ENCODE results near the gene ATP1A3. TPM values are rescaled to one million over a fixed set of nuclear protein-coding genes. Genes with fewer than 3 reads are reported as not detected.
A peak's percentile ranks its signal among the peaks of the same experiment; 100 is the strongest.

Gene ATP1A3
- total RNA-seq, 2 donors from 2014 or later = 2.0 to 4.0 TPM

- Mint-ChIP-seq H3K9me3 (no peaks in the 10 kb centered on the region), H3K27ac (peak overlapping the region in 1 of 2 donors; percentile 7), H3K36me3 (no peaks in the 10 kb centered on the region)
- DNase-seq (ENCODE audit: low spot score in 2 of 2) = no peak
- no peak for ATAC-seq
Observed at GRCh38 chr19:41929536-41930071, 64.4 kb downstream of the ATP1A3 start.

- no peak for DNase-seq (ENCODE audit: low spot score in 2 of 2)
- Mint-ChIP-seq H3K27ac (peak overlapping the region in 1 of 2 donors; percentile 7), H3K36me3 (no peaks in the 10 kb centered on the region), H3K9me3 (no peaks in the 10 kb centered on the region)
- ATAC-seq = peak; percentile 53 to 70
Observed at GRCh38 chr19:41928754-41929535, 65.1 kb downstream of the ATP1A3 start.

GRCh38 chr19:41928221-41928683, 65.8 kb downstream of the ATP1A3 start, which contains the start of gene ERFL:
ERFL (minus strand) TSS chr19:41928449; CDS start chr19:41912919, 15,530 bp downstream.
- ATAC-seq (peak; percentile 59 to 63), DNase-seq (ENCODE audit: low spot score in 2 of 2) (no peak)
- H3K9me3 Mint-ChIP-seq = no peaks in the 10 kb centered on the region
- H3K36me3 Mint-ChIP-seq = no peaks in the 10 kb centered on the region
- H3K27ac Mint-ChIP-seq = peak within 1 kb of the TSS in 1 of 2 donors; percentile 7

- no peaks in the 10 kb centered on the region for H3K9me3 Mint-ChIP-seq
- no peaks in the 10 kb centered on the region for H3K36me3 Mint-ChIP-seq
- H3K27ac Mint-ChIP-seq = no peak overlapping the region
- no peak for DNase-seq (ENCODE audit: low spot score in 2 of 2)
- ATAC-seq = peak; percentile 43 to 51
Observed at GRCh38 chr19:41927497-41928192, 66.4 kb downstream of the ATP1A3 start.

DNA sequence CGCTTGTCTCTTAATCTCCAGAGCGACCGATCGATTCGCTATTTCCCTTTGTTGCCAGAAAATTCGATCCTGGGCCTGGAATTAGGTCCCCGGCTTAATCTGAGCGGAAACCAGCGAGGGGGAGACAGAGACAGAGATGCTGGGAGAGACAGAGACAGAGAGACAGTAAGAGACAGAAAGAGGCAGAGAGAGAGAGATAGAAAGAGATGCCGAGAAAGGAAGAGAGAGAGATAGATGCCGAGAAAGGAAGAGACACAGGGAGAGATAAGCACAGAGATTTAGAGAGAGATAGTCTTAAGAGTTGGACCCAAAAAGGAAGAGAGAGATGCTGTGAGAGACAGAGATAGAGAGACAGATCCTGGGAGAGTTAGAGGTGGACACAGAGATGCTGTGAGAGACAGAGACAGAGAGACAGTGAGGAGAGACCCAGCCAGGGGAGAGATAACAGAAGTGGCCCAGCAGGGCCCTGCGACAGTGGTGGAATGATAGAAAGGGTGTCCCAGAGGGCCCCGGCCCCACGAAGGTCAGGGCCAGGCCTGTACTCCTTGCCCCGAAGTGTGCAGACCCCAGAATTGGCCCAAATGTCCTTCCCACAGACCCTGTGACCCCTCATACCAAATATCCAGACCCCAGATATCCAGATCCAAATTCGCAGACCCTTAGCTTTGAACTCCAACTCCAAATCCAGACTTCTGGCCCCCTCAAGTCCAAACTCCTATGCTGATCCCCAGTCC, 67.1 kb downstream of the ATP1A3 start:
- H3K27ac Mint-ChIP-seq = no peak overlapping the region
- no peaks in the 10 kb centered on the region for H3K36me3 Mint-ChIP-seq
- ATAC-seq (no peak), DNase-seq (ENCODE audit: low spot score in 2 of 2) (no peak)
- no peaks in the 10 kb centered on the region for H3K9me3 Mint-ChIP-seq

DNA sequence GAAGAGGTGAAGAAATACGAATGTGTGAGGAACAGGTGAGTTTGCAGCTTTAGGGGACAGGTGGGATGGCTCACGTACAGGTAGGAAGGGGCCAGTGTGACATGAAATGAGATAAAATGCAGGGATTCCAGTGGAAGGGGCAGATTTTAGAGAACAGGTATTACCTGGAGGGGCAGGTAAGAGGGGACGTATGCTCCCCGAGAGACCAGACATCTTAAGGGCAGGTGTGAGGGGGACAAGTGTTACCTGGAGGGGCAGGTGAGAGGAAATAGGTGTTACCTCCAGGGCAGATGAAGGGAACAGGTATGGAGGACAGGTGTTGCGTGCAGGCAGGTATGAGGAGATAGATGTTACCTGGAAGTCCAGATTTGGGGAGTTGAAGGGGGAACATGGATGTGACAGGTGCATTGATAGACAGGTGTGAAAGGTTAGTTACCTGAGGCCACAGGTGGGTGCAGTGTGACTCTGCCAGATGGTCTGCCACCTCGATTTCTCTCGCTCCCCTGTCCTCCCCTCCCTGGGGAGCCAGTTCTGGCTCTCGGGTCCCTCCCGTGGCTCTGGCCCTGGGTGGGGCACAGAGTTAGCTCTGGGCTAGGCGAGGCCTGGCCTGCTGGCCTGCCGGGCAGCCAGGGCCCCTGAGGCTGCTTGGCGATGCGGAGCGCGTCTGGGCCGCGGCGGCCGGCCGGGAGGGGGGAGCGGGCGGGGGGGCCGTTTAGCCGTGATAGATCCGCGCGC, 67.8 kb downstream of the ATP1A3 start:
- Mint-ChIP-seq H3K9me3 (no peaks in the 10 kb centered on the region), H3K36me3 (no peaks in the 10 kb centered on the region), H3K27ac (no peak overlapping the region)
- ATAC-seq (no peak), DNase-seq (ENCODE audit: low spot score in 2 of 2) (no peak)

- ATAC-seq (no peak), DNase-seq (ENCODE audit: low spot score in 2 of 2) (no peak)
- H3K9me3 Mint-ChIP-seq = no peaks in the 10 kb centered on the region
- no peaks in the 10 kb centered on the region for H3K36me3 Mint-ChIP-seq
- H3K27ac Mint-ChIP-seq = no peak overlapping the region
Observed at GRCh38 chr19:41925208-41926003, 68.6 kb downstream of the ATP1A3 start.

DNA sequence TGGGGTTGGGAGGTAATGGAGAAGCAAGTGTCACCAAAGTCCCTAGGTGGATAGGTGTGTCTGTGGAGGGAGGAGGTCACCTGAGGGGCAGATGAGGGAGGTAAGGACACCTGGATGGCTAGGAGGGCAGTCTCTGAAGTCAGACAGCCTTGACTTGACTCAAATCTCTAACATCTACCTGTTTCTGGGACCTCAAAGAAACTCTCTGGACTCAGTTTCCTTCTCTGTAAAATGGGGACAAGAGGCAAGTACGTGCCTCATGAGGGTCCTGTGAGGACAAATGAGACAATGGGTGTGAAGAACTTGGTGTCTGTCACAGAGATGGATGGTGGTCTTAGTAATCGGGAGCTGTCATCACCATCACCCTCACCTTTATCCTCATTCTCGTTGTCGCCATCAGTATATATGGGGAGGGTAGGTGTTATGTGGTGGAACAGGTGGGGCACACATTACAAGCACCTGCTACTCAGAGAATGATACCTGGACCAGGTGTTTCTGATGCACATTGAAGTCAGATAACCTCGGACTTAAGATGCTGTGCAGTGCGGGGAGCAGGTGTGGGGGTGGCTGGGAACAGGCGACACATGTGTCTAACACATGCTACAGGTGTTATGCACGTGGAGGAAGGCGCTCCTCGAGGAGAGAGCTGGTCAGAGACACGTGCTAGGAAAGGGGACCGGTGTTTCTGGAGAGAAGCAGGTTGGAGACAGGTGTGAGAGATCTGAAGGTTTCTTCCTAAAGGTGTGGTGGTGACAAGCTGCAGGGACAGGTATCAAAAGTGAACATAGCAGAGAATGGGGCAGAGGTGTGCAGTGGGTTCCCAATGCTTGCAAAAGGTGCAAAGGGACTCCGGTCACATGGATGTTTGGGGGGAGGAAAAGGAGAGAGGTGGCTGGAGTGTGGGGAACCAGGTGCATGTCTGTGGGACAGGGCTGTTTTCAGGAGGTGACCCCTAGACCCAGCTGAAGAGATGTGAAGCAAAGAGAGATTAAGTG, 69.6 kb downstream of the ATP1A3 start:
- Mint-ChIP-seq H3K9me3 (no peaks in the 10 kb centered on the region), H3K27ac (no peak overlapping the region), H3K36me3 (no peaks in the 10 kb centered on the region)
- no peak for DNase-seq (ENCODE audit: low spot score in 2 of 2)
- ATAC-seq = no peak

GRCh38 chr19:41923045-41923788, 70.8 kb downstream of the ATP1A3 start:
- ATAC-seq (no peak), DNase-seq (ENCODE audit: low spot score in 2 of 2) (no peak)
- Mint-ChIP-seq H3K36me3 (no peaks in the 10 kb centered on the region), H3K27ac (no peak overlapping the region), H3K9me3 (no peaks in the 10 kb centered on the region)

- ATAC-seq = no peak
- Mint-ChIP-seq H3K27ac (no peak overlapping the region), H3K36me3 (no peaks in the 10 kb centered on the region), H3K9me3 (no peaks in the 10 kb centered on the region)
- DNase-seq (ENCODE audit: low spot score in 2 of 2) = no peak
Observed at GRCh38 chr19:41922585-41922984, 71.4 kb downstream of the ATP1A3 start.

DNA sequence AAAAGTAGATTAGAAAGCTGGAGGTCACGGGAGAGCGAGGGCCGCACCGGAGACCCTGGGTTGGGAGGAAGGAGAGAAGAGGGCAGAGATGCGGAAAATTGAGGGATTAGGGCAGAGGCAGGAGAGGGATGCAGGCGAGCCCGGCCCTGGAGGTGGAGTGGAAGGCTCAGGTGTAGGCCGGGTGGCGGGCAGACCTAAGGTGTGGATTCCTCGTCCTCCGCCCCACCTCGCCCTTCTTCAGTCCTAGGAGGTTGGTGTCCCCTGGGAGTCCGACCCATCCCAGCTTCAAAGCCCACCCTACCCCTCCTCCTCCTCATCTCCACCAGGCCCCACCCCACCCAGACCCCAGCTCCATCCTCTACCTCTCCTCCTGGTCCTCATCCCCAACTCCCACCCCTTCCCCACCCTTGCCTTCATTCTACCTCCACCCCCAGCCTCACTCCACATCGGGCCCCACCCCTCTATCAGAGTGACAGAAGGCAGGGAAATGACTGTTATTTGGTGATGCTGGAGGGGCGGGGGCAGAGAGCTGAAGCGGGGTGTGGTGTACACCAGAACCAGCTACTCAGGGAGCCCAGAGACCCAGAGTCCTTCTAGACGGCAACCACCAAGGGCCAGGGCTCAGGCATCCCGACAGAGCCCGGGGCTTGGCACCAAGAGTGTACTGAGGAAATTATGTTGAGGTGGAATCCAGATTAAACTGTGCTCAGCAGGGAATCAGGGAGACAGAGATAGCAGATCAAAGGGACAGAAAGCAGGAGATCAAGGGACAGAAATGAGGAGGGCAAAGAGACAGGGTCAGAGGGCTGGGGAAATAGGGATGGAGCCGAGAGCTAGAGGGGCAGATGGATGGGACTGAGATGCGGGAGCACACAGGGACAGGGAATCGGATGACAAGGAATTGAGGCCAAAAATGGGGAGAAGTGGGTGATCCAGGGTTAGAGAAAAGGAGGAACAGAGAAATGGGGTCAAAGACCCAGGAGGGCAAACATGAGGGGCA, 72.2 kb downstream of the ATP1A3 start:
- no peak for DNase-seq (ENCODE audit: low spot score in 2 of 2)
- H3K27ac Mint-ChIP-seq = peak overlapping the region in 1 of 2 donors; percentile 65

DNA sequence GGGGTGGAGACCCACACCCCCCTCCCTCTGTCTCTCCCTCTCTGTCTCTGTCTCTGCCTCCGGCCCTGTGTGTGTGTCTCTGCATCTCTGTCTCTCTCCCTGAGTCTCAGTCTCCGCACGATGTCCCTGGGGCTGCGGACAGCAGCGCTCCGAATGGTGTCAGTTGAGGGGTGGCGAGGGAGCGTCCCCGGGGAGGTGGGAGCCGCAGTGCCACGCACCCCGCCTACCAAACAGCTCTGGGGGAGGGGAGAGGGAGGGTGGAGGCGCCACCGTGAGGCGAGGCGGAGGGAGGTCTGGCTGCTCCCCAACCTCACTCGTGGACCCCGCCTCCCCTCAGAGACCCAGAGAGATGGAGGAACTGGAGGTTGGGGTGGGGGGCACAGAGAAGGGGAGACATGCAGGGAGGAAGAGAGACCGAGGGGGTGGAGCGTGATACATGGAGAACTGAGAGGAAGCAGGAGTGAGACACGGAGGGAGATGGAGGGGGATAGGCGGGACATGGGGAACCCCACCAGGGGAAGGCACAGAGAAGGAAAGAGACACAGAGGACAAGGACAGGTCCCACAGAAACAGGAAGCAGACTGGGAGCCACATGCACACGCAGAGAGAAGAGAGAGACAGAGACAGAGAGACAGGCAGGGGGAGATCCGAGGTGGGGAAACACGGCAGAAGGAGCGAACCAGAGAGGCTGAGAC, 73.0 kb downstream of the ATP1A3 start:
- Mint-ChIP-seq H3K9me3 (no peaks in the 10 kb centered on the region), H3K36me3 (no peaks in the 10 kb centered on the region), H3K27ac (no peak overlapping the region)
- no peak for ATAC-seq
- no peak for DNase-seq (ENCODE audit: low spot score in 2 of 2)

More for the DNA sequence above, 72.2 kb downstream of the ATP1A3 start:
- H3K36me3 Mint-ChIP-seq = no peaks in the 10 kb centered on the region
- no peaks in the 10 kb centered on the region for H3K9me3 Mint-ChIP-seq
- no peak for ATAC-seq
